HEK293 (cell line): Measurements from ENCODE around the gene ATE1.

Experiments used
- CTCF ChIP-seq: fragments of 450-650 bp; formaldehyde crosslinking; IDR thresholded peaks from 2 replicates; pipeline ENCODE4 v1.5.1; 2016; ENCODE audit warnings: missing biosample characterization, missing genetic modification characterization
- INSM2 ChIP-seq: fragments of 450-650 bp; formaldehyde crosslinking; IDR thresholded peaks from 2 replicates; pipeline ENCODE4 v1.5.1; 2016; ENCODE audit warnings: missing biosample characterization, missing genetic modification characterization
- KLF10 ChIP-seq: fragments of 450-650 bp; IDR thresholded peaks from 2 replicates; pipeline ENCODE4 v1.5.1; 2018; ENCODE audit warnings: missing biosample characterization, mild to moderate bottlenecking, missing genetic modification characterization
- PBX3 ChIP-seq: sonication (generic); formaldehyde crosslinking; IDR thresholded peaks from 2 replicates; pipeline ENCODE4 v1.8.1; 2022; ENCODE audit warnings: mild to moderate bottlenecking, moderate library complexity, missing genetic modification reagents
- ZNF239 ChIP-seq: fragments of 450-650 bp; formaldehyde crosslinking; IDR thresholded peaks from 2 replicates; pipeline ENCODE4 v1.5.1; 2016; ENCODE audit warnings: missing biosample characterization, missing genetic modification characterization
- ZNF558 ChIP-seq: fragments of 450-650 bp; formaldehyde crosslinking; IDR thresholded peaks from 2 replicates; pipeline ENCODE4 v1.5.1; 2016; ENCODE audit warnings: missing biosample characterization, missing genetic modification characterization
- ZNF701 ChIP-seq: fragments of 450-650 bp; formaldehyde crosslinking; IDR thresholded peaks from 2 replicates; pipeline ENCODE4 v1.5.1; 2016; ENCODE audit warnings: missing biosample characterization, missing genetic modification characterization

- TF ChIP-seq ZNF239 (tag by site-specific recombination) (no peak), KLF10 (tag by site-specific recombination) (no peak), ZNF558 (tag by site-specific recombination) (no peak), PBX3 (CRISPR knock-in tag) (no peak), INSM2 (tag by site-specific recombination) (no peak), ZNF701 (no peak), CTCF (tag by site-specific recombination) (no peak)
Observed at GRCh38 chr10:121698902-121699301, 228.9 kb downstream of the ATE1 start.
